NCI-H226 (cell line): Measurements from ENCODE around the gene ADAM22.

Experiments
- DNase-seq: peaks from one replicate; pipeline ENCODE4 v3.0.0-alpha.2; 2015

ADAM22 gene

DNA sequence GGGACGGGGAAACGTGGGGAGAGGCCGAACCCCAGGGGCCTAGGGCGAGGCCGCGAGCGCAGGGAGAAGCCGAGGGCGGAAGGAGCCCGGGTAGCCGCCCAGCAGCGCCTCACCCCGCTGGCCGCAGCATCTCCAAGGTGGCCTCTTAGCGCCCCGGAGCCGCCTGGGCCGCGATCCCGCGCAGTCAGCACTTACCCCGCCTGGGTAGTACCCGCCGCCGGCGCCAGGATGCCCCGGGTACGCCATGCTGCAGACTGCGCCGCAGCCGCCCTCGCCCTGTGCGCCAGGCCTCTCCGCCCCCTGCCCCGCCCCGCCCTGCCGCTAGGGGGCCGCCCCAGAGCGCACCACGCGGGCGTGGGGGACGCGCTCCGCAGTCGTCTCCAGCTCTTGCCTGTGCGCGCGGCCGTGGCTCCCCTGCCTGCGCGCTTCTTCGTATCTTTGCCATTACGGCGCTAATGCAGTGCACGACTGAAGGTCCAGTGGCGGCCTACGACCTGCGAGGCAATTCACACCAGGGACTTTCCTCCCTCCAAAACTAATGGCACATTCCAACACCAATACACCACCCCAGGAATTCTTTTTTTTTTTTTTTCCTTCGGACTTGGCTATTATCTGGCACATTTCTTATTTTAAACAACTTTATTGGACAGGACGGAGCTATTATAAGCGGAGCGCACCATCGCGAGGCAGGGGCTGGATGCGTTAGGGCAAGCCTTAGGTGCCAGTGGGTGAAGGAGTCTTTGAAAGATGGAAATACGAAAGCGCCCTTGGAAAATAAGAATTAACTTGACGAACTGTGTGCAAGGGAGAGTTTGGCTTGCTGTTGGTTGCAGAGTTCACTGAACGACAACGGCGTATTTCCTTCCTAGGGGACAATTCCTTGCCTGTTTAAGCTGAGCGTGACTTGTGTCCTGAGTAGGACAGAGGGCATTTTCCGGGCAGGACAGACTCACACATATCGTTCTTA lies 286.0 kb downstream of the ADAM22 start, which contains the start of gene SRI:
SRI (minus strand) TSS at position 258 of the 967 bp plus-strand sequence; CDS start at position 246, 12 bp downstream.
- DNase-seq = peak; percentile 77

DNA sequence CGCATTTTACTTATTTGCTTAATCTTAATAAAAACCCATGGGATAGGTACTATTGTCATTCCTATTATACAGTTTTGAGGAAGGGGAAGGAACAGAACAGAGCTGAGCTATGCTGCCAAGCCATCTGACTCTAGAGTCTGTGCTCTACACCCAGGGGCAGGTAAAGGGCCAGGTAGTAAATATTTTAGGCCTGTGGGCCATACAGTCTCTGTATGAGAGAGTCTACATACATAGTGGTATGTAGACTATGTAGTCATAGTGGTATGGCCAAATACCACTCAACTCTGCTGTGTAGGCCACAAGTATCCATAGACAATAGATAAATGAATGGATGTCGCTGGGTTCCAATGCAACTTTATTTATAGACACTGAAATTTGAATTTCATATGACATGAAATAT lies 289.2 kb downstream of the ADAM22 start:
- DNase-seq = no peak

DNA sequence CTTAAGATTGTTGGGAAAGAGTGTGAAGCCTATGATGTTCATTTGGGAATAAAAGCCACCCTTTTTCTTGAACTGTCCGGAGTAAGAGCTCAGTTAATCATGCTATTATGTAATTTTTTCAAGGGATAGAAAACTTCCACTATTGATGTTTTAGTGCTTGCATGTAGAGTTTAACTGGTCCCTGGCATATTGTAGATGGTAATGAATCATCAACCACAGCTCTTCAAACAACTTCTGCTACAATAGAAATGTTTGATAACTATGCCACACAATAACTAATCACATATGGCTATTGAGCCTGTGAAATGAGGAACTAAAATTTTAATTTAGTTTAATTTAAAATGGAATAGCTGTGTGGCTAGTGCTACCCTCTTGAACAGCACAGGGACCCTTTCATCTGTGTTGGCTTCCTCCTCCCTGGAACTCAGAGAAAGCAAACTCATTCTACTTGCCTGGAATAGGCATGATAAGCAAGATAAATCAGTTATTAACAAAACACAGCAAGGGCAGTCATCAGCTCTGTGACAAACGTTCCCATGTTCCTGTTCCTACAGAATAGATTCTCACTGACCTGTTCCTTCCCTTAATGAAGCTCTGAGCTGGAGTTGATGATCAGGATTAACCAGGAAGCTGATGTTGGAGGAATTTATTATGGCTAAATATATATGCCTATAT lies 290.7 kb downstream of the ADAM22 start:
- peak; percentile 54 for DNase-seq

DNA sequence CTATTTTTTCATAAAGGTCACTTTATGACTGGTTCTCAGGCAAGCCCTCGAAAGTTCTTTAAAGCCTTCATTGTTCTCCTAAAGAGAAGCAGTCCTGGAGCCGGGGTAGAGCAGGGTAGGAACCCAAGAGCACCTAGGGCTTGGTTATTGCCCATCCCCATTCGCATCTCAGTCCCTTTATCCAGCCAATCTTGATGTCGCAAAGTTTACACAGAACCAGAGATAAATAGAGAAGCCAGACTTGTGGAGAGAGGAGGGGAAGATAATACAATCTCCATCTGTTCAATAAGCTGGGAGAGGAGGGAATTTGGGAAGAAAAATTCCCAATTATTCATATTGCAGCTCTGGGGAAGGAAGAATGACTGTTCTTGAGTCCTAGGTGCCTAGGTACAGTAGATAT lies 292.1 kb downstream of the ADAM22 start:
- DNase-seq = no peak

DNA sequence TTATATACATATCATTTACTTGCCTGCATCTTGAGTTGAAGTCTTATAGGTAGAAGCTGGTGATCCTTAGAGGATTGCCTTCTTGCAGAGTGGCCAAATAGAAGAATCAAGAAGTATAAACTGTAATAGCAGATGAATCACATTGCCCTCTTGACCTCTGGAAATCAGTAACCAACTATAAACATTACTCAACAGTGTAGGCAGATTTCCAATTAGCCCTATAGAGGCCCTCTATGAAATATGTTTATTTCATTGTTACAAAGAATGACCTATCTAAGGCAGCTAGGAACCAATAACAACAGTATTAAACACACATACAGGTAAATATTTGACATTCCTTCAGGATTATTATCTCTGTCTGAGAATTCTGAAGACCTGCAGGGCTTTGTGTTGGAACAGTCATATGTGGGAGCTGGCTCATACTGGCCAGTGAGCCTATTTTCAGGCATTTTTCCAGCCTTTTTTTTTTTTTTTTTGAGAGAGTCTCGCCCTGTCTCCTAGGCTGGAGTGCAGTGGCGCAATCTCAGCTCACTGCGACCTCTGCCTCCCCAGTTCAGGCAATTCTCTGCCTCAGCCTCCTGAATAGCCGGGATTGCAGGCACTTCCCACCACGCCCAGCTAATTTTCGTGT lies 292.9 kb downstream of the ADAM22 start:
- DNase-seq = peak; percentile 94

DNA sequence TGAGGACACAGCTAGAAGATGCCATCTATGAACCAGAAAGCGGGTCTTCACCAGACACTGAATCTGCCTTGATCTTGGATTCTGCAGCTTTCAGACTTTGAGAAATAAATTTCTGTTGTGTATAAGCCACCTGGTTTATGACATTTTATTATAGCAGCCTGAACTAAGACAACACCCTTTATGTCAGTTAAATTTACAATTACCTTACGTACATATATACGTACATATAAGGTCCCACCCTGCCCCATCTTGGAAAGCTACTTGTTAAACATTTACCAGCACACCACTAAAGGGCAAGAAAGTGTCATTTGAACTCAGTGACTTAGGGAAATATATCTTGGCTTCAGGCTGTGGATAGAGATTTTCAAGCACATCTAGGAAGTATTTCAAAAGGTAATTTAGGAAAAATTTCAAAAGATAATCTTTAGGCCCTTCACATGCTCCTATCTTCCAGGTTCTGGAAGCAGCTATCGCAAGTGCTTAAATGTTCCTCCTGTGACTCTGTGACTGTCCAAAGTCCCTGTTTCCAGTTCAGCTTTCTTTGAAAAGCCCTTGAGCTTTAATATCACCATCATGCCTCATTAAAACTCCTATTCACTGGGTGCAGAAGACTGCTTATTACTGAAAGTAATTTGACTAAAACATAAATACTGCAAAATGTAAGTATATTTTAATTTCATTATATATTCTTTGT lies 295.4 kb downstream of the ADAM22 start:
- DNase-seq = no peak

DNA sequence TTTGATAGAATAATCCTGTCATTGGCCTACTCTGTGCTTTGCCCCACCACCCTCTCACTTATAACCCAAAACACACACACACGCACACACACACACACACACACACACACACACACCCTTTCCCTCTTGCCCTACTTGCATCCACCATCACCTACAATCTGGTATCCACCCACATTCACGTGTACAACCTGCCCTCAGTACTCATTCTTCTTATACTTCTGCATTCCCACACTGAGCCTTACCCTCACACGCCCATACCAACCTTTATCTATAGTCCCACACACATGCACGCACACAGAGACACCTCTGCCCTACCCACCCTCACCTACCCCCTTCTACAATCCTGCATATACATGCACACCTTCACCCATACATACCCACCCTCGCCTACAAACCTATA lies 296.6 kb downstream of the ADAM22 start:
- no peak for DNase-seq

DNA sequence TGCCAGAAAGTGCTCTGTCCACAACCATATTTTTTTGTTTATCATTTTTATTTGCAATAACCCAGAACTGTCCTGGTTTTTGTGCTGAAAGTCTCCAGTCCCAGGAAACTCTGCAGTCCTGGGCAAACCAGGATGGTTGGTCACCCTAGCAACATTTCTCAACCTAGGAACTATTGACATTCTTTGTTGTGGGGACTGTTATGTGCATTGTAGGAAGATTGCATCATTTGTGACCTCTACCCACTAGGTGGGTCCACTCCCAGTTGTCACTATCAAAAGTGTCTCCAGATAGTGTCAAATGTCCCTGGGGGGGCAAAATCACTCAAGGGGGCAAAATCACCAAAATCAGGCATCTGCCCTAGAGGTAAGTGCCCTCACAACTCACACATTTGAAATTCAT lies 299.8 kb downstream of the ADAM22 start:
- DNase-seq = no peak

DNA sequence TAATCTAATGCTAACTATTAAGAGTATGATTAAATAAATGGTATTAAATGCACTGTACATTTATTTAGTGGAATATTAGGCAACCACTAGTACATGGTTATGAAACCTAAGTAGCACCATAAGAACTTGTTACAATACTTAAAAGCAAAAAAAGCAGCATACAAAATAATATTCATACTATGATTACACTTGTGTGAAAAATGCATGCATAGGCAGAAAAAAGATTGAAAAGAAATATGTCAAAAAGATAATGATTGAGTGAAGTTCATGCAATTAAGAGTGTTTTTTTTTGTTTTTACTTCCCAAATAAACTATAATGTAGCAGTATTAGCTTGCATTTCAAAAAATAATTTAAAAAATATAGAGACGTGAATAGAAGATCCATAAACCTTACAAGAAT lies 305.8 kb downstream of the ADAM22 start:
- no peak for DNase-seq

DNA sequence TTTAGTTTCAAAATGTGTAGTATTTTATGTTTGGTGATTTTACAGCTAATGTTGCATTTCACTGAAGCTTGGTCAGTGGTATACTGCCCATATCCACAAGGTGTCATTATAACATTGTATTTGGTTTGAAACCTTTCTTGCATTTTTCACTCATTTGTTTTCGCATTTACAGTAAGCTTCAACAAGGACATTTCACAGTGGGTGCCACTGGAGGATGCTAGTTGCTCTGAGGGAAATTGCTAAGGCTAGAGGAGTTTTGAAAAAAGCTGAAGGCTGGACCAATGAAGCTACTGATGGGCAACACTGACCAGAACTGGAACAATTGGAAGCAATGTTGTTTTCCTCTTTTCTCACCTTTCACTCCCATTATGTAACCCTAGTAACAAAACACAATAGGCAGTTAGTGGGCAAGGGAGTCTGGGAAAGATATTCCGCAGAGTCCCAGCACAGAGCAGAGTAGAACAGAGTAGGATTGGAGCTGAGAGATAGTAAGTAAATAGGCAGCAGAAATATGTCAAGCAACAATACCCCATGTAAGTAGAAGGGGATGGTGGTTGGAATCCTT lies 309.4 kb downstream of the ADAM22 start:
- peak; percentile 58 for DNase-seq

DNA sequence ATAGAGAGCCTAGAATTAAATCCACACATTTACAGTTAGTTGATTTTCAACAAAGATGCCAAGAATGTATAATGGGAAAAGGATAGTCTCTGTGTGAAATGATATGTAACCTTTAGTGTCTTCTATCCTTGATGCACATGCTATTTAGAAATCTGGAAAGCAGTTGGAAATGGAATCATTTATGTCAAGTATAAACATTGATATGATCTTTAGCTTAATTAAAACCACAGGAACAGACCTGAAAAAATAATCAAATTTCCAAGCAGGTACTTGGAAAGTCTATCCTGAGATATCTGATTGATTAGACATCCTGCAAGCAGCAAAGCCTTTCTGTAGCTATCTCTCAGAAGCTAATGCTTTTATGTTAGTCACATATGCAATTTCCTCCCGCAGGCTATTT lies 310.2 kb downstream of the ADAM22 start:
- DNase-seq = no peak
